ENCODE results near the gene C2CD4A.

C2CD4A gene

GRCh38 chr15:62119874-62120273 lies 53.1 kb downstream of the C2CD4A start:
- Histone ChIP-seq H3K36me3 (ENCODE audit: insufficient read depth, low read length) (no peaks in the 10 kb centered on the region), H3K4me1 (ENCODE audit: insufficient read depth, low read length) (peaks cover 17% of the 10 kb centered on the region), H3K9ac (ENCODE audit: low read depth, low read length) (no peak overlapping the region), H3K4me3 (ENCODE audit: low read length) (no peak overlapping the region), H3K27me3 (ENCODE audit: insufficient read depth, low read length) (no peaks in the 10 kb centered on the region), H3K27ac (ENCODE audit: low read depth, low read length) (no peak overlapping the region), H3K9me3 (ENCODE audit: insufficient read depth, low read depth, low read length) (no peaks in the 10 kb centered on the region)
- WGBS: 94% methylated on average over 3 of the region's 3 CpGs

Measured in HUES64 (cell line).